DOHH2 (cell line): ENCODE measurements around the gene C1orf226.
"Not testable (repeated sequence)": the region's sequence is repeated elsewhere in the genome, so short reads cannot be mapped to it uniquely, and the experiment has no call there.

Source experiments
- H3F3A ChIP-seq: fragments of 200-600 bp; sonication (generic), shearing (Covaris generic); 2 replicates; pipeline ENCODE4 v1.6.0; 2016; ENCODE audit warnings: antibody characterized with exemption, mild to moderate bottlenecking; ENCODE audit not compliant: control insufficient read depth, insufficient read depth
- H3K27ac ChIP-seq: fragments of 200-600 bp; sonication (generic); 2 replicates; pipeline ENCODE4 v1.5.1; 2014; ENCODE audit warnings: low read depth, mild to moderate bottlenecking, low read length, moderate library complexity
- H3K27me3 ChIP-seq: fragments of 200-600 bp; sonication (generic); 2 replicates; pipeline ENCODE4 v1.6.1; 2014; ENCODE audit warnings: mild to moderate bottlenecking, low read length, mixed read lengths; ENCODE audit not compliant: control insufficient read depth
- H3K36me3 ChIP-seq: fragments of 200-600 bp; sonication (generic); 2 replicates; pipeline ENCODE4 v1.6.1; 2014; ENCODE audit warnings: mild to moderate bottlenecking, low read length, moderate library complexity, mixed read lengths; ENCODE audit not compliant: control insufficient read depth
- H3K4me1 ChIP-seq: fragments of 200-600 bp; sonication (generic); 2 replicates; pipeline ENCODE4 v1.6.1; 2014; ENCODE audit warnings: mild to moderate bottlenecking, low read length, mixed read lengths; ENCODE audit not compliant: control insufficient read depth
- H3K4me2 ChIP-seq: fragments of 200-600 bp; sonication (generic); 2 replicates; pipeline ENCODE4 v1.6.0; 2014; ENCODE audit warnings: mild to moderate bottlenecking, low read length, moderate library complexity
- H3K4me3 ChIP-seq: fragments of 200-600 bp; sonication (generic); 2 replicates; pipeline ENCODE4 v1.5.1; 2014; ENCODE audit warnings: mild to moderate bottlenecking, low read length, mixed read lengths
- H3K79me2 ChIP-seq: fragments of 200-600 bp; sonication (generic); 2 replicates; pipeline ENCODE4 v1.6.1; 2014; ENCODE audit warnings: mild to moderate bottlenecking, low read length, mixed read lengths; ENCODE audit not compliant: control insufficient read depth
- H3K9me2 ChIP-seq: fragments of 200-600 bp; sonication (generic); replicated peaks from 2 replicates; pipeline ENCODE4 v1.6.1; 2014; ENCODE audit warnings: mild to moderate bottlenecking, low read length, mixed read lengths; ENCODE audit not compliant: control insufficient read depth
- H3K9me3 ChIP-seq: fragments of 200-600 bp; sonication (generic); 2 replicates; pipeline ENCODE4 v1.6.1; 2014; ENCODE audit warnings: antibody characterized with exemption, low read length, mixed read lengths; ENCODE audit not compliant: control insufficient read depth, insufficient read depth
- H4K20me1 ChIP-seq: fragments of 200-600 bp; sonication (generic); 2 replicates; pipeline ENCODE4 v1.6.0; 2014; ENCODE audit warnings: low read depth, mild to moderate bottlenecking, antibody characterized with exemption, low read length, moderate library complexity; ENCODE audit not compliant: control insufficient read depth, insufficient read depth
- EZH2phosphoT487 ChIP-seq: fragments of 200-600 bp; sonication (generic); IDR thresholded peaks from 2 replicates; pipeline ENCODE4 v1.6.1; 2017; ENCODE audit warnings: borderline replicate concordance, mild to moderate bottlenecking, antibody characterized with exemption, low read length, moderate library complexity, mixed read lengths
- TF ChIP-seq, protein P1 (sequence below): fragments of 200-600 bp; sonication (generic); IDR thresholded peaks from one replicate; pipeline ENCODE4 v1.5.1; 2014; ENCODE audit warnings: antibody characterized with exemption, mild to moderate bottlenecking, low read depth, low read length; ENCODE audit not compliant: poor library complexity, severe bottlenecking

Gene C1orf226

DNA sequence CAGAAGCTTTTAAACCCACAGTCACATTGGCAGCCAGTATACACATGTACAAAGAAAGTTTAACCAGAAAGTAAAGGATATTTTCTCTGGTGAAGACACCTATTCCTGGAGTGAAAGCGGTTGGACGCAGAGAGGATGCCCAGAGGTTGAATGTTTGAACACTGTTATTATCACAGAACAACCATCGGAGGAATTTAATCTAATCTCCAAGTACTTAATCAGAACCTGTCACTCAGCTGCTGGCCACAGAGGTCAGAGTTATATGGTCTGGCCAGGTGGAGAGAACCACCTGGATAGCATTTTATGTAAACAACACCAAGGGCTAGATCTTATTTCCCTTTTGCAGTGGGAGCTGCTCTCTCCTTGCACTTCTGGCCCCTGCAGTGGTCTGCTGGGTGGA lies 34.2 kb upstream of the C1orf226 start:
- Histone ChIP-seq H3K9me2 (no peaks in the 10 kb centered on the region), H3K4me2 (no peak overlapping the region), H3K36me3 (no peaks in the 10 kb centered on the region), H4K20me1 (no peaks in the 10 kb centered on the region), H3F3A (no peaks in the 10 kb centered on the region), H3K27me3 (peaks cover 5% of the 10 kb centered on the region), H3K9me3 (no peaks in the 10 kb centered on the region), H3K27ac (no peak overlapping the region), H3K4me1 (no peaks in the 10 kb centered on the region), H3K79me2 (no peaks in the 10 kb centered on the region), H3K4me3 (no peak overlapping the region)
- no peak for TF ChIP-seq EZH2phosphoT487
- TF ChIP-seq, protein P1, sequence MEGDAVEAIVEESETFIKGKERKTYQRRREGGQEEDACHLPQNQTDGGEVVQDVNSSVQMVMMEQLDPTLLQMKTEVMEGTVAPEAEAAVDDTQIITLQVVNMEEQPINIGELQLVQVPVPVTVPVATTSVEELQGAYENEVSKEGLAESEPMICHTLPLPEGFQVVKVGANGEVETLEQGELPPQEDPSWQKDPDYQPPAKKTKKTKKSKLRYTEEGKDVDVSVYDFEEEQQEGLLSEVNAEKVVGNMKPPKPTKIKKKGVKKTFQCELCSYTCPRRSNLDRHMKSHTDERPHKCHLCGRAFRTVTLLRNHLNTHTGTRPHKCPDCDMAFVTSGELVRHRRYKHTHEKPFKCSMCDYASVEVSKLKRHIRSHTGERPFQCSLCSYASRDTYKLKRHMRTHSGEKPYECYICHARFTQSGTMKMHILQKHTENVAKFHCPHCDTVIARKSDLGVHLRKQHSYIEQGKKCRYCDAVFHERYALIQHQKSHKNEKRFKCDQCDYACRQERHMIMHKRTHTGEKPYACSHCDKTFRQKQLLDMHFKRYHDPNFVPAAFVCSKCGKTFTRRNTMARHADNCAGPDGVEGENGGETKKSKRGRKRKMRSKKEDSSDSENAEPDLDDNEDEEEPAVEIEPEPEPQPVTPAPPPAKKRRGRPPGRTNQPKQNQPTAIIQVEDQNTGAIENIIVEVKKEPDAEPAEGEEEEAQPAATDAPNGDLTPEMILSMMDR: no peak

DNA sequence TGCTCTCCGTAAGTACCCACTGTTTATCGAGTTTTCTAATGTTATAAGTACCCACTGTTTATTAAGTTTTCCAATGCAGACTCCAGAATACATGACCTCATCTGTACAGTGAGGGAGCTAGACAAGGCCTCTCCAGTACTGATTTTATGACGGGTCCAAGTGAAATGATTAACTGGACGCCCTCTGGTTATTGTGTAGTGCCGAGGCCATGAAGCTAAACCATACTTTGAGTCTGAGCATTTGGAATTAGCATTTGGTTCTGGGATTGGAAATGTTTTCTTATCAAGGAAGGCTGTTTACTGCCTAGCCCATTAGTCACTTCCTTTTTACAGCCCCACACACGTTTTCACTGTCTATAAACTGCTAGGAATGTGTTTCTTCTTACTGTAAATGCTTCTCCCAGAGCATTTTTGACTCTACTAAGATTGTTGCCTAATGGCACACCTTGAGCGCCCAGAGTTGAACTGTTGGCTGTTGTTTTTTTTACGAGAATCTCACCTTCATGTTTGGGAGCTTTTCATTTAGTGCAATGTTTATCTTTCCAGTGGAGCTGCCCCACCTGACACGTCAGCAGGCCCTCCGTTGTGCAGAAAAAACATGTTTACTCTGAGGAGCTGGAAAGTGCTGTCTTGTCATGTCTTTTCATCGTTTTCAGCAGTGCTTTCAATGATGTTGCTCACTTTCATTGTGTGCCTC lies 31.7 kb upstream of the C1orf226 start:
- no peak overlapping the region for H3K4me3 ChIP-seq
- TF ChIP-seq, protein P1: no peak
- TF ChIP-seq EZH2phosphoT487: no peak
- H3K36me3 ChIP-seq: no peaks in the 10 kb centered on the region
- H3K9me2 ChIP-seq: no peaks in the 10 kb centered on the region
- H4K20me1 ChIP-seq: no peaks in the 10 kb centered on the region
- H3K27ac ChIP-seq: no peak overlapping the region
- H3F3A ChIP-seq: no peaks in the 10 kb centered on the region
- no peaks in the 10 kb centered on the region for H3K4me1 ChIP-seq
- no peaks in the 10 kb centered on the region for H3K9me3 ChIP-seq
- H3K79me2 ChIP-seq: no peaks in the 10 kb centered on the region
- H3K4me2 ChIP-seq: no peak overlapping the region
- peaks cover 5% of the 10 kb centered on the region for H3K27me3 ChIP-seq

DNA sequence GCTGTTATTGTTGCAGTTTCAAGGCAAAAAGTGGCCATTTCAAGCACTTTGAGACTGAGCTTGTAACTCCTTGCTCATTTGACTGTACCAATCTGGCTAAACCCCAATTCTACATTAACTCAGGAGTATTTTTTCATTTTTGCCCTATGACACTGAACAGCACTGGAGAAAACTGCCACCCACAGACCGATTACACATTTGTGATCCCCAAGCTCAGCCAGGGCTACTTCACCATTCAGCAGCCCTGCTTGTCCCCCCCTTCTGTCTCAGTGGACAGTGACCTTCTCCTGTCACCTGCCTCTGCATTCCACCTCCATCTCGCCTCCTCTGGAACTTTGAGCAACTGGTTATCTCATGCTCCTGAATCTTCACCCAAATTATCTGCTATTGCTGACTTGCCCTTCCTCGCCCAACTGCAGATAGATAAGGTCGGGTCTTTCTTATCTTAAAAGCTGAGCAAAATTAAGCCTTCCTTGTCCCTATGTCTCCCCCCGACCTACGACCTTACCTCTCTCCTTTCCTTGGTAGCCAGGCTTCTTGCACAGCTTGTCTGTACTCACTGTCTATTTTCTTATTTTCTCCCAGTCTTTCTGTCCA lies 30.2 kb upstream of the C1orf226 start:
- H3K4me3 ChIP-seq: no peak overlapping the region
- no peak overlapping the region for H3K4me2 ChIP-seq
- H3K36me3 ChIP-seq: no peaks in the 10 kb centered on the region
- H3K4me1 ChIP-seq: no peaks in the 10 kb centered on the region
- H3K9me2 ChIP-seq: no peaks in the 10 kb centered on the region
- H4K20me1 ChIP-seq: no peaks in the 10 kb centered on the region
- no peak for TF ChIP-seq EZH2phosphoT487
- TF ChIP-seq, protein P1: no peak
- peaks cover 5% of the 10 kb centered on the region for H3K27me3 ChIP-seq
- no peak overlapping the region for H3K27ac ChIP-seq
- H3K79me2 ChIP-seq: no peaks in the 10 kb centered on the region
- no peaks in the 10 kb centered on the region for H3K9me3 ChIP-seq
- H3F3A ChIP-seq: no peaks in the 10 kb centered on the region

DNA sequence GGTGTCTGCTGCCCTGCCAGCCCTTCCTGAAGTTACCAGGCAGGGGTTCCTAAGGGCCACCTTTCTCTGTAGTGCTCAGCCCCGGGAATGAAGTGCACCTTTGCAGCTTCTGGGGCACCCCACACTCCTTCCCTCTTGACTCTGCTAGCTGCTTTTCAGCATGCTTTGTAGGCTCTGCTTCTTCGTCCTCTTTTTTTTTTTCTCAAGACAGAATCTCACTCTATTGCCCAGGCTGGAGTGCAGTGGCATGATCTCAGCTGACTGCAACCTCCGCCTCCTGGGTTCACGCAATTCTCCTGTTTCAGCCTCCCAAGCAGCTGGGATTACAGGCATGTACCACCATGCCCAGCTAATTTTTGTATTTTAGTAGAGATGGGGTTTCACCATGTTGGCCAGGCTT lies 29.7 kb upstream of the C1orf226 start:
- H3K27ac ChIP-seq, H3K4me3 ChIP-seq, H3K9me3 ChIP-seq, H3K9me2 ChIP-seq, H3K4me2 ChIP-seq, H3F3A ChIP-seq, H3K79me2 ChIP-seq, H3K36me3 ChIP-seq, H4K20me1 ChIP-seq, H3K4me1 ChIP-seq, H3K27me3 ChIP-seq: not testable (repeated sequence)
